SH-SY5Y (cell line): ENCODE results near the gene ZFYVE1.

Experiments
- GATA2 ChIP-seq: IDR thresholded peaks from 2 replicates; pipeline ENCODE4 v1.6.1; 2011; ENCODE audit warnings: mild to moderate bottlenecking, low read depth, low read length
- GATA3 ChIP-seq: IDR thresholded peaks from 2 replicates; pipeline ENCODE4 v1.6.1; 2011; ENCODE audit warnings: low read depth, mild to moderate bottlenecking, low read length, moderate library complexity

DNA sequence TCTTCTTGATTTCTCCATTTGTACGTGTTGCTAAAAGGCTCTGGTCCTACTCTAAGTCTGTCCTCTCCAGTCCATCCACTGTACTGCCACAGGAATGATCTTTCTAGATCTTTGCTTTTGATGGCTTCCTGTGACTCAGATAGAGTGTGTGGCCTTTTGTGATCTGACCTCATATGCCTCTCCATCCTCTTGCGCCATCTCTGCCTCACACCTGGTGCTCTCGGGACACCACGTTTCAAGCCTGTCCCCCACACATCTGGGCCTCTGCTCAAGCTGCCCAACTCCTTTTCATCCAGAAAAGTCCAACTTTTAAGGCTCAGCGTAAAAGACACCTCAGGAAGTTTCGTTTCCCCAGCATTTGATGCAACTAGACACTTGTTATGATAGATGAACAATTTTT, 61.7 kb downstream of the ZFYVE1 start:
- TF ChIP-seq GATA2 (no peak), GATA3 (no peak)
